NCI-H1417 treated with DMSO at 0.1 percent for 48 hours (cell line): ENCODE data around the gene NUP153.

Experiments used
- DNase-seq: peaks from one replicate; lab custom pipeline; 2025; lab: John Stamatoyannopoulos, UW

The NUP153 gene

DNA sequence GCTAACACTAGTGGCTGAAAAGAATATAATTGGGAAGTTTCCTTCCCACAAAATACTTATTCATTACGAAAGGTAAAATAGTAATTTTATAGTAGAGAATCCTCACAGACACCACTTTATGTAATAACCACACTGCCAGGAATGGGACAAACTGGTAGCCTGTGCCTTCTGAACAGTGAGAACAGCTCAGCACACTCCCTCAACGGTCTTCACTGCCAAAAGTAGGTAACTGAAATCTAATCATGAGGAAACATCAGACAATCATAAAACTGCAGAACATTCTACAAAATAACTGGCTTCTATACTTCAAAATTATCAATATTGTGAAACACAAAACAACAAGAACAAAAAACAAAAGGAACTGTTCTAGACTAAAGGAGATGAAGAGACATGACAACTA, 44.1 kb downstream of the NUP153 start:
- no peak for DNase-seq

DNA sequence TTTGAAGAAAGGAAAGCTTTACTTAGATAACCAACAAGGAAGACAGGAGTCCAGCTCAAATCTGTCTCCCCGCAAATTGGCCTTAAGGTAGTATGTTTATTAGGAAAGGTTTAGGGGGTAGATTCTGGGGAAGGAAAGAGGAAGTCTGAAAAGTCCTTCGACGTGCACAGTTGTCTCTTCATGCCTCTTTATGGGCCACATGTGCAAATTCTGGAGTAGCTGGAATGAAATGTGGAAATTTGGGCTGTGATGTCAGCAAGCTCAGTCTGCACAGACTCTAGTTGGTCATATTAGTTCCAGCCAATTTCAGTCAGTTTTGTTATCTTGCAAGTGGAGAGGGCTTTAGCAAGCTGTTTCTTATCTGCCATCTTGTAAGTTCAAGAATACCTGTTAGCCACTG, 50.1 kb downstream of the NUP153 start:
- DNase-seq: no peak

DNA sequence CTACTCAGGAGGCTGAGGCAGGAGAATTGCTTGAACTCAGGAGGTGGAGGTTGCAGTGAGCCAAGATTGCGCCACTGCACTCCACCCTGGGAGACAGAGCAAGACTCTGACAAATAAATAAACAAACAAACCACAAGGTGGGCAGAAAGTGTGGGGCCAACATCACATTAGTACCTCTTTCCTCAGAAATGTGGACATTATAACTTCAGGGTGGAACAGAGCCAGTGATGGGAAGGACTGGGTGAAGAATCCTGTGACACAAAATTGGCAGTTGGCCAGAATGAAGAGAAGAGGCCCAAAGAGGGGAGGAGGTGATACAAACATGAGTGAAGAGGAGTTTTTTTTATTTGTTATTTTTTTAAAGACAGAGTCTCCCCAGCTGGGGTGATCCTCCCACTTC, 50.6 kb downstream of the NUP153 start:
- no peak for DNase-seq

DNA sequence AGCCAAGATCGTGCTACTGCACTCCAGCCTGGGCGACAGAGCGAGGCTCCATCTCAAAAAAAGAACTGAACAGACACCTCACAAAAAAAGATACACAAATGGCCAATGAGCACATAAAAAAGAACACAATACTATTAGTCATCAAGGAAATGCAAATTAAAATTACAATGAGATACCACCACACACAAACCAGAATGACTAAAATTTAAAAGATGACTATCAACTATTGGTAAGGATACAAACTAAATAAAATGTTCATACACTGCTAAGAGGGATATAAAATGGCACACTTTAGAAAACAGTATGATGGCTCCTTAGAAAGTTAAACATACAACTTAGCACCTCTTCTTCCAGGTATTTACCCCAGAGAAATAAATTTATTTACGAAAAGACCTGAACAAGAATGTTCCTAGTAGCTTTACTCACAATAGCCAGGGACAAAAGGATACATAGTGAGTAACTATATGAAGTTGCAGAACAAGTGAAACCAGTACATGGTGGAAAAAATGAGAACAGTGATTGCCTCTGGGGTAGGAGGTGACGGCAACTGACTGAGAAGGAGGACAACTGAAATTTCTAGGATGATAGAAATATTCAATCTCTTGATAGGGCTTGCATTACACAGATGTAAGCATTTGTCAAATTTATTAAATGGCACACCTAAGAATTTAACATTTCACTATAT, 53.4 kb downstream of the NUP153 start:
- no peak for DNase-seq

DNA sequence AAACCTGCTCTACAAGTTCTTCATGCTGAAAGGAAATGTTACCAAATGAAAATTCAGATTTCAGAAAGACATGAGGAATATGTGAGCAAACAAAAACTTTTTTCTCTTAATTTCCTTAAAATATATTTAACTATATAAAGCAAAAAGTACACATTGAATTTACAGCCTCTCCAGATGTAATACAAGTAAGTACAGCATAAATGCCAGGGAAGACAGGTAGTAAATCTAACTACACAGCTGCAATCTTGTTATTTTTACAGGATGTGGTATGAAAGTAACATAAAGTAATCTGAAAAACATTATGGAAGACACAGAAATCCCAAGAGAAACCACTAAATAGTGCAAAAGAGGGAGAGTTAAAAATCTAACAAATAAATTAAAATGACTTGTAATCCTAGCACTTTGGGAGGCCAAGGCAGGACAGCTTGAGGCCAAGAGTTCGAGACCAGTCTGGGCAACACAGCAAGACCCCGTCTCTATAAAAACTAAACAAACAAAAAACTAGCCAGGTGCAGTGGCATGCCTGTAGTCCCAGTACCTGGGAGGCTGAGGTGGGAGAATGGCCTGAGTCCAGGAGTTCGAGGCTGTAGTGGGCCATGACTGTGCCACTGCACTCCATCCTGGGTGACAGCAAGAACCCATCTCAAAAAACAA, 55.9 kb downstream of the NUP153 start:
- no peak for DNase-seq

DNA sequence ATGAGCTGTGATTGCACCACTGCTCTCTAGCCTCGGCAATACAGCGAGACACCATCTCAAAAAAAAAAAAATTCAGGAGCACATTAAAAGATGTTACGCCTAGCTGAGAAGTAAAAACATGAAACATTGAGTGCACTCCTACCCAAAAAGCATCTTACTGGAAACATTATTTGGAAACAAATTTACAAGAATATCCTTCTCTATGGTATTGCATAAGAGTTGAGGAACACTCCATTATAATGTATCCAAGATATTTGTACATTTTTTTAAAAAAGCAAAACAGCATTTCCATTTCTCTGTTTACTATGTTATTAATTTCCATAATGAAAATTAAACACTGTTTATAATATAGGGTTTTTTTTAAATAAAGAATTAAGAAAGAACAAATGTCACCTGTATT, 58.0 kb downstream of the NUP153 start:
- no peak for DNase-seq

DNA sequence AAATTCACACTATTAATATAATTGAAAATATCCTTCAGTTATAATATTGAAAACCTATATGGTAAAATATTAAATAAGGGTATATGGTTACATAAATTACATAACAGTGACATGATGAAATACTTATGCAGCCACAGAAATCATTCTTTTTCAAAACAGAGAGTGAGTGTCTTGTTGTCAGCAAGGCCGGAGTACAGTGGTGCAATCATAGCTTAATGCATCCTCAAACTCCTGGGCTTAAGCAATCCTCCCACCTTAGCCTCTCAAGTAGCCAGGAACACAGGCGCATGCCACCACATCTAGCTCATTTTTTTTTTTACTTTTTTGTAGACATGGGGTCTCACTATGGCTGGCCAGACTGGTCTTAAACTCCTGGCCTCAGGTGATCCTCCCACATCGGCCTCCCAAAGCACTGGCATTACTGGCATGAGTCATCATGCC, 66.2 kb downstream of the NUP153 start:
- DNase-seq: no peak

DNA sequence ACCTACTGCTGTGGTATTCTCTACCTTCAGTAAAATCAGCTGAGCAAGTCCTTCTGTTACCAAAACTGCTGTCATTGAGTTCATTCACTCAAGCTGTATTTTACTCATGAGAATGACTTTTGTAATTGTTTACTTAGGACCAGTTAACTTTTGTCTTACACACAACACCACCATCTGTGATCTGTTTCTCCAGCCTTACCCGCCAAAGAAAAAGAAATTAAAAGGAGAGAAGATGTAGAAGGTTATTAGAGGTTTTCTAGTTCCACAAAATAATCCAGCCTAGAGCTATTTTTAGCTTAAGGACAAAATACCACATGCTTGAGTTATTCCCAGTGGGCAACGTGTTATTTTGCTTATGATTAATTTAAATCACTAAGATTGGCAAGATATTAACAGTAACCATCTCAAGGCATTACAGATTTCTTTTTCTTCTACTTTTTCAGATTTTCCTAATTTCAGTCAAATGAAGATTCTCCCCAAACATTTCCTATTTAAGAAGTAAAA, 68.5 kb downstream of the NUP153 start:
- no peak for DNase-seq

DNA sequence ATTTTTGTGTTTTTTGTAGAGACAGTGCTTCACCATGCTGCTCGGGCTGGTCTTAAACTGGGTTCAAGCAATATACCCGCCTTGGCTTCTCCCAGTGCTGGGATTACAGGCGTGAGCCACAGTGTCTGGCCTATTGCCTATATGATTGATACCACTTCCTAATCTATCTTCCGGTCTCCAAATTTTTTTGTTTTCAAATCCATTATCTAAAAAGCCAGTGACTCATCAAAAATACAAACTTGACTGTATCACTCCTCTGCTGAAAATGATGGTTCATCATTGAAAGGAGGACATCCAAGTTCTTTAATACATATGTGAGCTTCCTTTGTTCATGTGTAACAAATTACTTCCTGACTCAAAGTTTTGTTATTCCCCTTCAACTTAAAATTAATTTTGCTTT, 71.2 kb downstream of the NUP153 start:
- DNase-seq: no peak

DNA sequence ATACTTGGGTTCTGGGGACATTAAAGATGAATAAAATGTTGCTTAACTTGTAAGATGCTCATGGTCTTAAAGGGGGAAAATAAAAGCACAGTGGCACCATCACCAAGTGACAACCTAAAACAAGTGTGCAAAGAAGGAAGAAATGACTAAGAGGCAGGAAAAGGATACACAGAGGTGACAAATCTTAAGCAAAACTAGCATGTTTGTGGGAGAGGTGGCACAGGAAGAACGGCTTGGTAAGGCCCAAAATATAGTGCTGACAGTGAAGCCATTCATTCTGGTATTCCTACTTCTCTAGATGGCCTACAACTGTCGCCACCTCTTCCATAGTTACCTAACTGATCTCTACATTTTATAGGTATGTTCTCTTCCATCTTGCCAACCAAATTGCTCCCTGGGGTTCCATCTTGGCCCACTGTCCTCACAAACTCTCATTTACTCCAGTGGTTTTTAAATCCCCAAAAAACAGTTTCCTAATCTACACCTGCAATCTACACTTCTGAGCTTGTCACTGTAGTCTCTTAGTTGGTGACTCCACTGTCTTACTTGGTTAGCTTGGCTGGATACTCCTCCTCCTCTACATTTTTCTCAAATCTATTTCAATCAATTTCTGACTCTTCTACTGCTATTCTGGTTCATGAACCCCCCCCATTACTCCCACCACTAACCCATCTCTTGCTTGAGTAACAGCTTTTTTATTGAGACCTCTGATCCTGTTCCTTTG, 73.1 kb downstream of the NUP153 start:
- no peak for DNase-seq

DNA sequence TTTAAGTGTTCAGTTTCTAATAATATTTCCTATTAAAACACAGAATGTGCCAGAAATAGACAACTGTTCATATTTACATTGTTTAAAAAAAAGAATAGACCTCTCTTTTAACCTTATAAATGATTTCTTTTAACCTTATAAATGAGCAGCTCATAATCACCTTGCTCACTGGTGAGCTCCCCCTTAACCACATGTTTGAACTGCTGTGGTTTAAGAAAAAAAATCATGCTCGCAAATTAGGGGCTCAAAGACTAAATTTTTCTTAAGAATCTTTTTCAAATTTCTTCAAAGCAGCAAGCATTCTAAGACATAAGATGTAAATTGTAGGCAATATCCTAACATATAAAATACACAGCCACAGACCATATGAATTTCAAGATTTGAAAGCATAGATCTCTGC, 73.8 kb downstream of the NUP153 start:
- DNase-seq: no peak

DNA sequence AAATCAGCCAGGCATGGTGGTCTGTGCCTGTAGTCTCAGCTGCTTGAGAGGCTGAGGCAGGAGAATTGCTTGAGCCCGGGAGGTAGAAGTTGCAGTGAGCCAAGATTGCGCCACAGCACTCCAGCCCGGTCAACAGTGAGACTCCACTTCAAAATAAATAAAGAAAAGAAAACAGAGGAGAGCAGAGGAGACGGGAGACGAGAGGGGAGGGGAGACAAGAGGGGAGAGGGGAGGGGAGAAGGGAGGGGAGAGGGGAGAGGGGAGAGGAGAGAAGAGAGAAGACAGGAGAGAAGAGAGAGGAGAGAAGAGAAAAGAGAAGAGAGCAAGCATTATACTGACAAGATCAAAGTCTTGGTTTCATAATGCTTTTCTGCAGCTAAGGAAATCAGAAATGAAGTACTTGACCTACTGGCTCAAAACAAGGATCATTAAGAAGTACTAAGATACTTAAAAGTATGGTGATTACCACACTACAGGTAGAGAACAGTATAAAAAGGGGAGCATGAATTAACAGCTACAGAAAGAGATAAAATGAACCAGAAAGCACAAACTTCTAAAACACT, 76.1 kb downstream of the NUP153 start:
- no peak for DNase-seq

DNA sequence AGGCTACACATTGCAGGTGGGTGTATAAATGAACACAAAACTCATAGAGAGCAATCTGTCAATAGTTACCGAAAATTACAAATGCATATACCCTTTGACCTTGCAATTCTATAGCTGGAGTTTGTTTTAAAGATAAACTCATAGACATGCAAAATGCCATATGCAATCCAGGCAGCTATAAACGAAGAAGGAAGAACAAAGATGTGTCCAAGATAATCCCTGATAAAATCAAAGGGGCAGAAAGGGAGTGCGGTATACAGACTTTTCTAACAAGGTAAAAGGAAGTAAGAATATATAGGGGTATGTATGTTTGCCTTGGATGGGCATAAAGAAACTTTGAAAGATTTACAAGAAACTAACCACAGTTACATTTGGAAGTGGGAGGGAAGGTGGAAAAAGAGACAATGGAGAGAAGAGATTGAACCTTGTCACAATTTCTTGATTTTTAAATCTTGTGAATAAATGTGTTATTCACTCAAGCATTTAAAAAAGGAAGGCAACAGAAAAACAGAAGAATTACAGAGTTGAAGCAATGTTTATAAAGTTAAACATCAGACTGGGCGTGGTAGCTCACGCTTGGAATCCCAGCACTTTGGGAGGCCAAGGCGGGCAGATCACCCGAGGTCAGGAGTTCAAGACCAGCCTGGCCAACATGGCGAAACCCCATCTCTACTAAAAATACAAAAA, 76.8 kb downstream of the NUP153 start:
- DNase-seq: no peak

DNA sequence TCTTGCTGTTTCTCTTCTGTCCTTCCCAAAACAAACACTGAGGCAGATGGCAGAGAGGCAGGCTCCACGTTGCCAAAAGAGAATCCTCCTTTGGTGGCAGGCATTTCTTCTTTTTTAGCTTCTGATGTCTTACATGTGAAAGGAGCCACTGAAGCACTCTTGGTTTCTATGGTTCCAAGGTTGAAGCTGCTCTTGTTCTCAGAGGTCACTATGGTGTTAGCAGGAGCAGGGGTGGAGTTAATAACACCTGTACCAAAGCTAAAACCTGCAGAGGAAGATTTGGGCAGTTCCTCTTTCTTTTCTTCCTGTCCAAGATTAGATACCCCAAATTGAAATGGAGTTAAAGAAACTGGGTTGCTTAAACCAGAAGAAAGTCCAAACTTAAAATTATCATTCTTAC, 77.9 kb downstream of the NUP153 start:
- no peak for DNase-seq

DNA sequence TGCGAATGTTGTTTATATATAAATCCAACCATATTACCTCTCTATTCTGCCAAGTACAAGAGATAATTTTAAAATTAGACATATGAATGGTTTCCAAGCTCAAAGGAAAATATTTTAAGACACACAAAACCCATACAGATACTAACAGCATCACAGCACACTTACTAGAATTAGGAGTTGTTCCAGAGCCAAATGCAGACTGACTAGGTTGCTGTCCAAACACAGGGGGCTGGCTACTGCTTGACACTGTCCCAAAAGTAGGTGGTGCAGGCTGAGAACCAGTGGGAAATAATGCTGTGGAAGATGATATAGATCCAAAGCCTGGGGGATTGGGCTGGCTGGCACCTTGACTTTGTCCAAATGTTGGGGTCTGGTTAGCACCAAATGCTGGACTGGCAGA, 82.3 kb downstream of the NUP153 start:
- no peak for DNase-seq

DNA sequence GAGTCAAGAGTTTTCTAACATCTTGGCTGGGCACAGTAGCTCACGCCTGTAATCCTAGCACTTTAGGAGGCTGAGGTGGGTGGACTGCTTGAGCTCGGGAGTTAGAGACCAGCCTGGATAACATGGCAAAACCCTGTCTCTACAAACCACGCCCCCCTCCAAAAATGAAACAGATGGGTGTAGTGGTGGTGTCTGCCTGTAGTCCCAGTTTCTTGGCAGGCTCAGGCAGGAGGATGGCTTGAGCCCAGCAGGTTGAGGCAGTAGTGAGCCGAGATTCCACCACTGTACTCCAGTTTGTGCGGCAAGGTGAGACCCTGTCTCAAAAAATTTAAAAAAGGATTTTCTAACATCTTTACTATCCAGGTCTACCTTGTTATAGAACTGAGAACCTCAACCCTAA, 84.6 kb downstream of the NUP153 start:
- DNase-seq: no peak

DNA sequence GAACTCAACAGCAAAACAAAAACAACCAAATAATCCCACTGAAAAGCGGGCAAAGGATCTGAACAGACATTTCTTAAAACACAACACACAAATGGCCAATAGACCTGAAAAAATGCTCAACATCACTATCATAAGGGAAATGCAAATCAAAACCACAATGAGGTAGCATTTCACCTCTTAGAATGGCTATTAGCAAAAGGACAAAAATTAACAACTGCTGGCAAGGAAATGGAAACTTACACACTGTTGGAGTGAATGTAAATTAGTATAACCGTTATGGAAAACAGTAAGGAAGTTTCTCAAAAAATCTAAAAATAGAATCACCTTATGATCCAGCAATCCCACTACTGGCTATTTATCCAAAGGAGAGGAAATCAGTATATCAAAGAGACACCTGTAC, 85.7 kb downstream of the NUP153 start:
- DNase-seq: no peak

DNA sequence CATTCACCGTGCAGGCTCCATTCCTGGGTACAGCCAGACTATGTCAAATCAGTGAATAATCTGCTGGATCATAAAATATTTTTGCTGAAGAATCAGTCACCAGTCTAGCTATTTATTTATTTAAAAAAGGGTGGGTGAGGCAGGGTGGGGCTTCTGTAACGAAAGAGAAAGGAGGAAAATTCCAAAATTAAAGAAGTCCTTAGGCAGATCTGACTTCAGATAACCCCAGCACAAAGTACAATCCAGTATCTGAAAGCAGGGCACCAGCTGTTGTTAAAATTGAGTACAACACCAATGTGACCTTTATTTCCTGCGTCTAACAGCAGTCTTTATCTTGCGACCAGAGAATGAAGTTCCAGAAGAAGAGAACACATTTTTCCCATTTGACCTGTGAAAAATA, 90.9 kb downstream of the NUP153 start:
- DNase-seq: no peak

DNA sequence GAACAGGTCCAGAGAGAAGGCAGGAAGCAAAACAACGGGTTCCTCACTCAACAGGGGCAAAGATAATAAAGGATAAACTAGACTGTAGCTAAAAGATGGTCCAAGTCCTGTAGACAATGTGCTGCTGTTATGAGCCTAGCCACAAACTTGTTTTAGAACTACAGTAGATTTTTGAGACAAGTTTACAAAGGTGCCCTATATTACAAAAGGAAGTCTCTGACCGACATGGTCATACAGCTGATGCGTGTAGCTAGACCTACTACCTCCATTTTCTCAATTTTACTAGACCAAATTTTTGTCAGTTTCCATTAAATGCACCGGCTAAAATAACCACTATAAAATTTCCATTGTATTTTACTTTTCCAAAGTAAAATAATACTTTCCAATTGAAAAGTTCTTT, 94.7 kb downstream of the NUP153 start:
- DNase-seq: no peak

DNA sequence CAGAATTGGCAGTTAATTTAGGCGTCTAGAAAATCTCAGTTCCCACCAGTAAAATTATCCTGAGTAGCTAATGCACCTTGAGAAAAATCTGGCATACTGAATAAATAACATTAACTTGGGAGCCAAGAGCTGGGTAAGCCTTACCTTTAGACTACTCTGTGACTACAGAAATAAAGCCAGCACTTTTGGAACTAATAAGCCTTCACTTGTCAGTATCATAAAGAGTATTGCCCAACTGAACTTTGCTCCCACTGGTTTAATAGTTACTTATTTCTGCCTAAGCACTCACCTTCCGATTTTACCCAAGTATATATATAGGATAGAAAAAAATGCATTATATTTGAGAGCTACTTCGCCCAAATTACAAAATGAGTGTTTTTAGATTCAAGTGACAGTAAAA, 95.9 kb downstream of the NUP153 start:
- DNase-seq: no peak

DNA sequence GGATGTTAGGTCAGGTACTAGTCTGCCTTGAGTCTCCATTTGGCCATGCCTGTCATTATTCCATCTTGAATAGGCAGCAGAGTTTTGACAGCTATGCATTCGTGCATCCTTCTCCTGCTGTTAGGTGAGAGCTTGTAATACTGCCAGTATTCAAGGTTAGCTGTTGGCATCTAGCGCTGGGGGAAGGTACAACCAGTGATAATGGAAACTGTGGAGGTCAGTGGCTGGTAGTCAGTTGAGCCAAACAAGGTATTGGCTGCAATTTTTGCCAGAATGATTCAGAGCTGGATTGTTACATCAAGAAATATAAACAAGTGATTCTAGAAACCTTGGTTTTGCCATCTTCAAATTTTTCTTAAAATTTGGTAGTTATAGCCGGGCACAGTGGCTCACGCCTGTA, 100.1 kb downstream of the NUP153 start:
- DNase-seq: no peak

DNA sequence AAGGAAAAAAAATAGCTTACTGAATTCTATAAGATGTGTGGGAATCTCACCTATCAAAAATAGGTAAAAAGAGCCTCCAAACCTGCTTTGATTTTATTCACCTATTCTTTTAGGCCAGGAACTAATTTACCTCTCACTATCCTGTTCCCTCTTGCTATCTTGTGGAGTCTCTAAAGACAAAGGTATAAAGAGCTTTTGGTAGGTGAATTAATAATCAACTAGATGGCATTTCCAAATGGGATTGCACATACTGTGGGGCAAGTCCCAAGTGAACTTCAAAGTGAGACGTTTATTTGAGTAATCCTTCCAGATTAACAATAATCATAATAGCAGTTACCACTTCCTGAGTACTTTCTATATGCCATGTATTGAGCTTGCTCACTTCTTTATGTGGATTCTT, 103.8 kb downstream of the NUP153 start:
- DNase-seq: no peak

DNA sequence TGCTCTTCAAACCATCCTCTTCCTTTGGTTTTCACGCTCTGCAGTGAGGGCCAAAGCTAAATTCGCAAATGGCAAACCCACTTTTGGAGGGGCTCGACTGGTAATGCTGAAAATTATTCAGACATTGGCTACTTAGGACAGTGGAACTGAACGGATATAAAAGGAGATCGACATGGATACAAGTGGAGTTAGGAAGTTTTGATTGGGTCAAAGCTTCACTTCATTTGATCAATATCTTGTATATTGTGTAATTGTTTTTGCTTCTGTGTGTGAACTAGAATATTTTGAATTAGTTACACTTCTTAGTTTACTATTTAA, 105.4 kb downstream of the NUP153 start:
- DNase-seq: no peak
